CD4-positive, alpha-beta T cell treated with Interleukin-6 for 4 hours (primary cell): ENCODE data around the gene OSBPL7.
A peak's percentile ranks its signal among the peaks of the same experiment; 100 is the strongest.

Experiments
- DNase-seq: peaks from one replicate; pipeline ENCODE4 v3.0.0-alpha.2; 2020; ENCODE audit warnings: mixed read lengths

Gene OSBPL7

DNA sequence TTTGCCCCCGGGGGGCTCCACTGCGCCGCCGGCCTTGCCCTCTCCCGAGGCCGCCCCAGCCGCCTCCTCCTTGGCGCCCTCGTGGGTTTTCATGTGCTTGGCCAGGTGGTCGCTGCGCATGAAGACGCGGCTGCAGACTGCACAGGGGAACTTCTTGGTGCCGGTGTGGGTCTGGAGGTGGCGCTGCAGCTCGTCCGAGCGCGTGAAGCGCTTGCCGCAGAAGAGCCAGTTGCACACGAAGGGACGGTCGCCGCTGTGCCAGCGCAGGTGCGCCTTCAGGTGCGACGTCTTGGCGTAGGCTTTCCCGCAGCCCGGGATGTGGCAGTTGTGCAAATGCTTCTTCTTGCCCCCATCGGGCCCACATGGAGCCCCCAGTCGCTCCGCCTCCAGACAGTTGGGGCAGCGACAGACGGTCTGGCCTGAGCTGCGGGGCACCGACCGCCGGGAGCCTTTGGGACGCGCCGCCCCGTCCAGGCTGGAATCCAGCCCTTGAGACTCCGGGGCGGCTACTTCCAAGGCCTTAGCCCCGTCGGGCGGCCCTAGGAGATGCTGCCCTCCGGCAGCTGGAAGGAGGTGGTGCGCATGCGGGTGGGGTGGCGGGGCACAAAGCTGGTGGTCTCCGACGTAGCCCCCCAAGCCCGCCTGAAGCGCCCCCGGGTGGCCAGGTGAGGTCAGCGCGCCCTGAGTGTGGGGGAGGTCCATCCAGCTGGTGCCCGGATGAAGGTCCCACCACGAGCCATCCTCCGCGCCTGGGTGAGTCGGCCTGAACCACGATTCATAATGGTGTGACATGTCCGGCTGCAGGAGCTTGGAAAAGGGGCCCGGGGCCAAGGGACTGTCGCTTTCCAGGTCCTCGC, 26.0 kb upstream of the OSBPL7 start:
- peak; percentile 48 for DNase-seq

- no peak for DNase-seq
Observed at GRCh38 chr17:47846716-47847340, 25.2 kb upstream of the OSBPL7 start.

- DNase-seq, result no peak
Observed at GRCh38 chr17:47845716-47846075, 24.1 kb upstream of the OSBPL7 start.

DNA sequence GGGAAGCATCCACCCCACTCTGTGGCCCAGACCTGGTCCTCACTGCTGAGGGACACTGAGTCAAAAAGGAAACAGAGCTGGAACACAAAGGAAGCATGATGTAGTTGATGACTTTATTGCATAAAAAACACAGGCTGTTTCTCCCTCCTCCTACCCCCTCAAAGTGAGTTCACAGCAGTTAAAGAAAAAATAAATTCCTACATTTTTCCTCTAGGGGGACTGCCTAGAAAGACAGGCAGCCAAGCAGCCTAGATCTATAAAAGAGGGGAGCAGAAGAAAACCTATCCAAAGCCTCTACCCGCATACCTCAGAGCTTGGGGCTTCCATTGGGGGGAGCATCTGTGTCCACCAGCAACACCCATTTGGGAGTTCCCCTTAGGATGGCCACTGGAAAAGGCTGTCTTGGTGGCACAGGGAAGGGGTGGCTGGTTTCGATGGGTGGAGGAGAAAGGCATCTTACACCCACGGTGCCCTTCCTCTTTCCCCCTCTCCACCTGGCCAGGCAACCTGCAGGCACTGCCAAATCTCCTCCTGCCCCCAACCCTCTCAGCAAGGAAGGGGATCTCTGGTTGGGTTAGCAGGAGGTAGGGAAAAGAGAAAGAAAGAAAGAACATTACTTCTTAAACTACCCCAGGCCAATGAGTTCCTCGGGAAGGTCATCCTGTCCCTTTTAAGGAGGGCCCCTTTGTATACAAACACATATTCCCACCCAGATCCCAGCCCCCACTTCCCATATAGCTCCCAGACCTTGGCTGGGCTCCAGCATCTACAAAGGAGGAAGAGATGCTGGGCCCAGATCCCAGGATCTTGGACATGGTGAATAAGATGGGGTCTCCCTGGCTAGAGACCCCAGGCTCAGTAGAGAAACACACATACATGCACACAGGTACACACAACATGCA, 23.5 kb upstream of the OSBPL7 start:
- no peak for DNase-seq

DNA sequence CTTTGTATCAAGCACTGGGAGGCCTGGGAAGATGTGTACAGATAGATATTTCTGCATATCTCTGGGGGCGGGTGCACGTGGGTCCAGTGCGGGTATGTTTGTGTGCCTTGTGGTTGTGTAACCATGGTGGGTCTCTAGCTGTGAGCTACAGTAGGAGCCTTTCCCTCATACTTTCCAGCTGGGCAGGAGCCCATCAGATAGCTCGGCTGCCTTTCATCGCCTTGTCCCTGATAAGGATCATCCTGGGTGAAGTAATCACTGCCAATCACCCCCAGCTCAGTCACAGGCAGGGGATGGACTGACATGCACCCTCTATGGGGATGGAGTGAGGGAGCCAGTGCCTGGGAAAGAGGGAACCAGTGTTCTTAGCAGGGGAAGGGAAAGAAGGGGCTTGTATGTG, 22.6 kb upstream of the OSBPL7 start:
- no peak for DNase-seq

DNA sequence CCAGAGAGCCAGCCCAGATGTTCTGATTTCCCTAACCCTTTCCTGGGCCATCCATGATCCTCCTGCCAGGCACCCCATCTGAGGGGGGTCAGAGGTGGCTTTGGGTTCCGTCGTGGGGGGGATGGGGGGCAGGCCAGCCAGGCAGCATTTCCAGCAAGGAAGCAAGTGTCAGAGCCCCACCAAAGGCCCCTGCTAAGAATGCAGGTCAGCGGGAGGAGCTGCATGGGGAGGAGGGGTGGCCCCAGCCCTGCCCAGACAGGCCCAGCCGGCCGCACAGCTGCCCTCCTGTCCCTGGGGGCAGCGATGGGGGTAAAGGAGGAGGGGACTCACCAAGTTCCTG, 21.8 kb upstream of the OSBPL7 start:
- DNase-seq, result no peak

- DNase-seq, result no peak
Observed at GRCh38 chr17:47841488-47842291, 20.1 kb upstream of the OSBPL7 start.

DNA sequence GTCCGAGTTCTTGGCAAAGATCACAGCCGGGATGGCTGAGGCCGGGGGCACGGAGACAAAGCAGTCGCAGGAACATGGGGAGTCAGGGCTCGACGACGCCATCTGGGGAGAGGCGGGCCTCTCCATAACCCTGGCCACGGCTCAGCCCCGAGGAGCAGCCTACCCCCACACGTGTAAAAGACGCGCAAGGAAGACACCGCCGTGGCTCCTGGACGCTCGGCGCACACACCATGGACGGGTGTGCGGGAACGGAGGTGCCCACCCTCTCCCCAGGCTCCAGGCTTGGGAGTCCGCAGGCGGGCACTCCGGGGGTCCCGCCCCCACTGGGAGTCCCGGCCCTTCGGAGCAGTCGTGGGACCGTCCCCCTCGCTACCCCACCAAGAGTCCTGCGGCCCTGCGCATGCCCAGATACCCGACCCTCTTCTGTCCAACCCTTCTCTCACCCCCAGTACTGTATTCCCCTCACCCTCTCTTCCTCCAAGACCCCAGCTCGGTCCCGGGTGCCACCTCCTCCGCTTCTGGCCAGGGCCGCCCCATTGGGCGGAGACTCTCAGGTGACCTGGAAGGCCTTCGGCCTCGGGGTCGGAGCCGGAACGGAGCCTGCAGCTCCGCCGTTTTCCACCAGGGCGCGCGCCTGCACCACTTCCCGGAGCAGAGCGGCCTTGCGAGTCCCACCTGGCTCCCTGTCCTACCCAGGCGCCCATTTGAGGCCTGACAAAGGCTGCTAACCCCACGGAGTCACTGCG, 19.3 kb upstream of the OSBPL7 start, which contains the start of gene SCRN2:
SCRN2 (minus strand) TSS at position 532 of the 746 bp plus-strand sequence; CDS start at position 102, 430 bp downstream.
- DNase-seq, result peak; percentile 88

GRCh38 chr17:47840001-47840741, 18.6 kb upstream of the OSBPL7 start:
- DNase-seq, result no peak

- no peak for DNase-seq
Observed at GRCh38 chr17:47839071-47839470, 17.5 kb upstream of the OSBPL7 start.

GRCh38 chr17:47838636-47839035, 17.0 kb upstream of the OSBPL7 start:
- no peak for DNase-seq

- no peak for DNase-seq
Observed at GRCh38 chr17:47837401-47838039, 15.9 kb upstream of the OSBPL7 start.

DNA sequence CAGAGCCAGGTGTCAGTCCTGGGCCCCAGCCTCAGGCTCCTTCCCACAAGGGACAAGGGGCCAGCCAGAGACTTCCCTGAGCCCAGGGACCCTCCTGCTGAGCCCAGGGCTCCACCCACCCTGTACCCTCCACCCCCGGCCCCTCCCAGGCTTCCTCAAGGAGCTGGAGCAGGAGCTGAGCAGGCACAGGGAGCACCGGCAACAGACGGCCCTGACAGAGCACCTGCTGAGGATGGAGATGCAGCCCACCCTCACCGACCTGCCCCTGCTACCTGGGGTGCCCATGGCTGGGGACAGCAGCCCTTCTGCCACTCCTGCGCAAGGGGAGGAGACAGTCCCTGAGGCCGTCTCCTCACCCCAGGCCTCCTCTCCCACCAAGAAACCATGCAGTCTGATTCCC, 15.0 kb upstream of the OSBPL7 start:
- DNase-seq, result no peak

DNA sequence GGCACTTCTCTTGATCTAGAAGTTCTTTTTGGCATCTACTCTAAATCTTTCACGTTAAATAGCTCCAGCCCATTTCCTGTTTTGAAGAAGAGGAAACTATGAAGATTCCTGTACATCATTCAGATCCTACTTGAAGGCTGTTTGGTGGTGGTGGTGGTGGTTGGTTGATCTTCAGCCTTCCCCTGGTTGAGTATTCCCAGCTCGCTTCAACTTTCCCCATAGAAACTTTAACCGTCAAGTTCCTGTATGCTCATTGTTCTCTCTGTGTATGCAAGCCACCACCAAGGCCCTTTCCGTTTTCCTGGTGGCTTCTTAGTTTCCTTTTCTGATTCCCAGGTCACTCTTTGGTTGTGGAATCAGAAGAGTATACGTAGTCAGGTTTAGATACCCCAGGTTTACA, 13.2 kb upstream of the OSBPL7 start:
- no peak for DNase-seq

- no peak for DNase-seq
Observed at GRCh38 chr17:47831934-47832327, 10.3 kb upstream of the OSBPL7 start.

DNA sequence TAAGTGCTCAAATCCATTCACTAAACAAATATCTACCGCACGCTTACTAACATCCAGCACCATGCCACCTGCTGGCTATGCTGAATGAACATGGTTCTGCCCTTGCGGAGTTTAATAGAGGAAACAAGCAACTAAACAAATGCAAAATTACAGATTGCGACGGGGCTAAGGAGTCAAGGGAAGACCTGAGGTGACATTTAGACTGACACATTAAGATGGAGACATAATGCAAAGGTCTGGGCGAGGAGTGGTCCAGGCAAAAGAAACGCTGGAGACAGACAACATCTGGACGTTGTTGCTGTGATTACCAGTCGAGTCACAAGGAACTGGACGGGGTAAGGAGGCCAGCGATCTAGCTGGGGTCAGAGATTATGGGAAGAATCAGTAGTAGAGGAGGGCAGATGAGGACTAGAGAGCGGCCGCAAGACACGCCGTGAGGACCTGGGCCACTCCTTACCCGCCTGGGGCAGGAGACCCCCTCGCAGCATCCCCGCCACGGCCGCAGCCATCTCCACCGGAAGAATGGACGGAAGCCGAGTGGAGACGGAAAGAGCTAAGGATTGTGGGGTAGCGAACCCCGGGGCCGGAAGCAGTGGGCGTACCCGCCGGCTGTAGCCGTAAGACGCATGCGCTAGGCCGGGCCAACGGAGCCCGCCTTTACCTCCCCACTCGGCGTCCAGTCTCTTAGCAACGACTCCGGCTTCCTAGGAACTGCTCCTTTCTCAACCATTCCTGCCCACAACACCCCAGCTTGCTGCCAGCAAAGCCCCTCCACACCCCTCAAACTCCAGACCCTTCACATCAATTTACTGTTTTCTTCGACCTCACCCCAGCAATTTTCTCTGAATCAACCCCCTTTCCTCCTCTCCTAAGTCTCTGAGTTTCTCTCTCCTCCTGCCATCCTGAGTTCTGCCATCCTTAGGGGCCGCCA, 9.7 kb upstream of the OSBPL7 start, which contains the start of the genes LRRC46 and MRPL10:
LRRC46 (plus strand) TSS at position 668 of the 931 bp plus-strand sequence. CDS start 320 bp downstream, outside the sequence.
MRPL10 (minus strand) TSS at position 539 of the 931 bp plus-strand sequence; CDS start at position 509, 30 bp downstream.
- DNase-seq, result peak; percentile 93

DNA sequence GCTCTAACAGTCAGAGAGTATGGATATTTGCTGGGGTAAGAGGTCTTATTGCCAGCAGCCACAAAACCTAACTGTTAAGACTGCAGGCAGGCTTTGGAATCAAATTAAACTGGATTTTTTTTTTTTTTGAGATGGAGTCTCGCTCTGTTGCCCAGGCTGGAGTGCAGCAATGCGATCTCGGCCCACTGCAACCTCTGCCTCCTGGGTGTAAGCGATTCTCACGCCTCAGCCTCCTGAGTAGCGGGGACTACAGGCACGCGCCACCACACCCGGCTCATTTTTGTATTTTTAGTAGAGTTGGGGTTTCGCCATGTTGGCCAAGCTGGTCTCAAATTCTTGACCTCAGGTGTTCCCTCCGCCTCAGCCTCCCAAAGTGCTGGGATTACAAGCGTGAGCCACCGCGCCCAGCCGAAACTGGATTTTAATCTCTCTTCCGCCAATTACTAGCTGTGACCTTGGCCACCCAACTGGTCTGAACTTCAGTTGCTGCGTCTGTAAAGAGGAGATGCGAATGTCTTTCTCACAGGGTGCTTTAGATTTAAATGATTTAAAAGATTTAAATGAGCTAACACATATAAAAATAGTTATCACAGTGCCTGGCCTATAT, 8.9 kb upstream of the OSBPL7 start:
- DNase-seq, result no peak

- DNase-seq, result peak; percentile 49
Observed at GRCh38 chr17:47829870-47830269, 8.3 kb upstream of the OSBPL7 start.

- no peak for DNase-seq
Observed at GRCh38 chr17:47823519-47823918, 1.9 kb upstream of the OSBPL7 start.
